Spleen (tissue), 11 donors: ENCODE results near the gene PRDX2. TPM values are rescaled to one million over a fixed set of nuclear protein-coding genes. Genes with fewer than 3 reads are reported as not detected.

Experiments
- microRNA-seq, 3 donors: library from miRNA; unstranded; fragments of <30 nt; microRNA quantifications; one replicate each; pipeline versions ENCODE4 to v1.1.0, GENCODE V29; 2019 to 2020
- polyA plus RNA-seq, 3 donors: library from polyadenylated mRNA; stranded (reverse); fragments of 200-250 nt; gene quantifications; one replicate each; pipeline ENCODE4 v1.2.1, GENCODE V29; 2013
- small RNA-seq, 4 donors: library from RNA; depleted of rRNA; stranded (forward); fragments of <200 nt; gene quantifications; one replicate each; pipeline ENCODE3, GENCODE V24; 2016
- total RNA-seq, 7 donors: library from RNA; depleted of rRNA in 3 of 7; stranded (reverse); fragments of >200 nt in 3 of 7; fragmentation: NEBNext Ultra II Directional in 4 of 7; extraction: Animal tissue kit (Norgen Biotek cat#: 25700) in 4 of 7; gene quantifications; one replicate each; pipeline versions ENCODE4 v1.1.0 to v1.2.1, GENCODE V29; 2016 to 2021
- donor health status: healthy with polysubstance abuse.
- donor health status: DM: no; HTN: no; CAD: no; lungs with moderate emphysema.
- donor health status: DM: no; HTN: no; CAD: no.
- donor health status: Bipolar disorder and iron deficiency.
- donor health status: healthy.
- donor health status: DM: no; HTN: no; CAD: no.
- donor health status: DM: yes; HTN: yes; CAD: no.

PRDX2 gene
- total and polyA plus RNA-seq, 10 donors = 78.3 to 203 (median 117) TPM

Small RNA genes within 50 kb of the gene (microRNA-seq; reads per million reads assigned to microRNA genes)
- gene MIR5684 = 0 reads per million in 3 donors

Small RNA genes within 50 kb of the gene (small RNA-seq; reads per million reads assigned to genes)
- gene MIR5684 = 0 reads per million in 4 donors

Other genes with a start within 250 kb of the PRDX2 start
- 10 to 100 TPM; 11.6 to 21.7 (median 15.4) TPM for gene ZNF490, start 191.0 kb downstream of the PRDX2 start, total RNA-seq
- 1 to 10 TPM in 1 of 3 donors, under 1 TPM in 2; 0.77 to 1.1 (median 0.93) TPM for gene ZNF490, start 191.0 kb downstream of the PRDX2 start, polyA plus RNA-seq
- 10 to 100 TPM; 27.8 to 64.9 (median 33.4) TPM for gene ZNF791, start 190.9 kb downstream of the PRDX2 start, total RNA-seq
- gene ZNF791, start 190.9 kb downstream of the PRDX2 start, polyA plus RNA-seq = 10 to 100 TPM in 1 of 3 donors, 1 to 10 TPM in 2; 6.8 to 11.1 (median 7.3) TPM
- gene MAN2B1, start 135.1 kb downstream of the PRDX2 start, total RNA-seq = 100 to 1,000 TPM; 145 to 288 (median 218) TPM
- 100 to 1,000 TPM in 1 of 3 donors, 10 to 100 TPM in 2; 50.6 to 122 (median 83.3) TPM for gene MAN2B1, start 135.1 kb downstream of the PRDX2 start, polyA plus RNA-seq
- gene WDR83, start 135.0 kb downstream of the PRDX2 start, total RNA-seq = 10 to 100 TPM in 6 of 7 donors, 1 to 10 TPM in 1; 6.4 to 15.7 (median 12.9) TPM
- gene WDR83, start 135.0 kb downstream of the PRDX2 start, polyA plus RNA-seq = 10 to 100 TPM; 17.0 to 19.5 (median 19.0) TPM
- gene DHPS, start 119.9 kb downstream of the PRDX2 start, total RNA-seq = 100 to 1,000 TPM in 3 of 7 donors, 10 to 100 TPM in 4; 86.8 to 158 (median 96.0) TPM
- 10 to 100 TPM; 55.1 to 76.6 (median 59.3) TPM for gene DHPS, start 119.9 kb downstream of the PRDX2 start, polyA plus RNA-seq
- gene GNG14, start 113.8 kb downstream of the PRDX2 start, total RNA-seq = not detected
- not detected for gene GNG14, start 113.8 kb downstream of the PRDX2 start, polyA plus RNA-seq
- 1 to 10 TPM; 1.7 to 5.3 (median 3.8) TPM for gene FBXW9, start 105.2 kb downstream of the PRDX2 start, total RNA-seq
- 1 to 10 TPM; 4.8 to 7.4 (median 5.2) TPM for gene FBXW9, start 105.2 kb downstream of the PRDX2 start, polyA plus RNA-seq
- 10 to 100 TPM; 47.5 to 83.6 (median 61.5) TPM for gene TNPO2, start 77.9 kb downstream of the PRDX2 start, total RNA-seq
- 10 to 100 TPM; 15.8 to 30.4 (median 22.9) TPM for gene TNPO2, start 77.9 kb downstream of the PRDX2 start, polyA plus RNA-seq
- 100 to 1,000 TPM; 127 to 225 (median 150) TPM for gene TRIR, start 67.1 kb downstream of the PRDX2 start, total RNA-seq
- 100 to 1,000 TPM; 346 to 403 (median 386) TPM for gene TRIR, start 67.1 kb downstream of the PRDX2 start, polyA plus RNA-seq
- gene GET3, start 64.3 kb downstream of the PRDX2 start, total RNA-seq = 10 to 100 TPM; 32.7 to 50.7 (median 38.4) TPM
- gene GET3, start 64.3 kb downstream of the PRDX2 start, polyA plus RNA-seq = 10 to 100 TPM; 35.4 to 68.0 (median 52.8) TPM
- not detected for gene BEST2, start 50.0 kb downstream of the PRDX2 start, total RNA-seq
- gene BEST2, start 50.0 kb downstream of the PRDX2 start, polyA plus RNA-seq = not detected
- gene HOOK2, start 26.2 kb downstream of the PRDX2 start, total RNA-seq = 10 to 100 TPM; 14.8 to 27.4 (median 25.2) TPM
- 10 to 100 TPM in 2 of 3 donors, 1 to 10 TPM in 1; 7.1 to 24.3 (median 20.5) TPM for gene HOOK2, start 26.2 kb downstream of the PRDX2 start, polyA plus RNA-seq
- gene JUNB, start 10.3 kb downstream of the PRDX2 start, total RNA-seq = 100 to 1,000 TPM; 102 to 363 (median 189) TPM
- gene JUNB, start 10.3 kb downstream of the PRDX2 start, polyA plus RNA-seq = 100 to 1,000 TPM in 1 of 3 donors, 10 to 100 TPM in 2; 57.5 to 118 (median 64.0) TPM
- gene THSD8, start 269 bp upstream of the PRDX2 start, total RNA-seq = 1 to 10 TPM in 4 of 7 donors, not detected in 3; 1.1 to 4.8 (median 3.4) TPM
- gene THSD8, start 269 bp upstream of the PRDX2 start, polyA plus RNA-seq = 1 to 10 TPM; 5.2 to 9.1 (median 5.7) TPM
- 10 to 100 TPM in 6 of 7 donors, 1 to 10 TPM in 1; 9.8 to 15.9 (median 11.7) TPM for gene RNASEH2A, start 4.8 kb upstream of the PRDX2 start, total RNA-seq
- 10 to 100 TPM in 2 of 3 donors, 1 to 10 TPM in 1; 4.4 to 12.2 (median 11.4) TPM for gene RNASEH2A, start 4.8 kb upstream of the PRDX2 start, polyA plus RNA-seq
- gene RTBDN, start 32.8 kb upstream of the PRDX2 start, total RNA-seq = not detected
- not detected for gene RTBDN, start 32.8 kb upstream of the PRDX2 start, polyA plus RNA-seq
- gene MAST1, start 36.7 kb upstream of the PRDX2 start, total RNA-seq = under 1 TPM in 6 of 7 donors, not detected in 1; 0.23 to 0.65 (median 0.33) TPM
- under 1 TPM in 2 of 3 donors, not detected in 1; 0.12 to 0.32 TPM for gene MAST1, start 36.7 kb upstream of the PRDX2 start, polyA plus RNA-seq
- gene DNASE2, start 79.6 kb upstream of the PRDX2 start, total RNA-seq = 10 to 100 TPM; 20.4 to 36.1 (median 24.4) TPM
- 10 to 100 TPM; 19.5 to 33.9 (median 28.1) TPM for gene DNASE2, start 79.6 kb upstream of the PRDX2 start, polyA plus RNA-seq
- 10 to 100 TPM in 1 of 7 donors, 1 to 10 TPM in 3, under 1 TPM in 2, not detected in 1; 0.44 to 13.0 (median 2.7) TPM for gene KLF1, start 85.4 kb upstream of the PRDX2 start, total RNA-seq
- gene KLF1, start 85.4 kb upstream of the PRDX2 start, polyA plus RNA-seq = under 1 TPM; 0.13 to 0.67 (median 0.33) TPM
- gene GCDH, start 89.4 kb upstream of the PRDX2 start, total RNA-seq = 10 to 100 TPM; 19.0 to 48.4 (median 29.3) TPM
- 10 to 100 TPM; 16.3 to 29.4 (median 20.1) TPM for gene GCDH, start 89.4 kb upstream of the PRDX2 start, polyA plus RNA-seq
- gene SYCE2, start 117.5 kb upstream of the PRDX2 start, total RNA-seq = under 1 TPM in 1 of 7 donors, not detected in 6; 0.74 TPM
- gene SYCE2, start 117.5 kb upstream of the PRDX2 start, polyA plus RNA-seq = under 1 TPM; 0.29 to 0.85 (median 0.30) TPM
- 10 to 100 TPM; 32.8 to 49.9 (median 42.2) TPM for gene FARSA, start 131.9 kb upstream of the PRDX2 start, total RNA-seq
- 10 to 100 TPM; 25.1 to 55.4 (median 36.3) TPM for gene FARSA, start 131.9 kb upstream of the PRDX2 start, polyA plus RNA-seq
- 100 to 1,000 TPM; 306 to 828 (median 571) TPM for gene CALR, start 136.8 kb upstream of the PRDX2 start, total RNA-seq
- 100 to 1,000 TPM; 150 to 194 (median 193) TPM for gene CALR, start 136.8 kb upstream of the PRDX2 start, polyA plus RNA-seq
- gene RAD23A, start 144.1 kb upstream of the PRDX2 start, total RNA-seq = 100 to 1,000 TPM in 1 of 7 donors, 10 to 100 TPM in 6; 80.4 to 109 (median 90.8) TPM
- 100 to 1,000 TPM in 2 of 3 donors, 10 to 100 TPM in 1; 88.6 to 134 (median 115) TPM for gene RAD23A, start 144.1 kb upstream of the PRDX2 start, polyA plus RNA-seq
- gene GADD45GIP1, start 155.4 kb upstream of the PRDX2 start, total RNA-seq = 10 to 100 TPM; 12.8 to 33.4 (median 15.8) TPM
- gene GADD45GIP1, start 155.4 kb upstream of the PRDX2 start, polyA plus RNA-seq = 10 to 100 TPM; 39.7 to 47.9 (median 40.8) TPM
- not detected for gene DAND5, start 167.8 kb upstream of the PRDX2 start, total RNA-seq
- not detected for gene DAND5, start 167.8 kb upstream of the PRDX2 start, polyA plus RNA-seq
- gene NFIX, start 193.7 kb upstream of the PRDX2 start, total RNA-seq = 10 to 100 TPM; 12.3 to 41.4 (median 26.7) TPM
- 1 to 10 TPM; 1.1 to 7.7 (median 1.5) TPM for gene NFIX, start 193.7 kb upstream of the PRDX2 start, polyA plus RNA-seq